GM21423 (cell line): Measurements from ENCODE around the gene IDS.
"Not testable (repeated sequence)": the region's sequence is repeated elsewhere in the genome, so short reads cannot be mapped to it uniquely, and the experiment has no call there.

Source experiments
- ATAC-seq: cut with Tn5 transposase; IDR thresholded peaks from one replicate; pipeline ENCODE4 v1.9.1; 2021; ENCODE audit warnings: mild to moderate bottlenecking, moderate library complexity; ENCODE audit not compliant: unreplicated experiment

Gene IDS

DNA sequence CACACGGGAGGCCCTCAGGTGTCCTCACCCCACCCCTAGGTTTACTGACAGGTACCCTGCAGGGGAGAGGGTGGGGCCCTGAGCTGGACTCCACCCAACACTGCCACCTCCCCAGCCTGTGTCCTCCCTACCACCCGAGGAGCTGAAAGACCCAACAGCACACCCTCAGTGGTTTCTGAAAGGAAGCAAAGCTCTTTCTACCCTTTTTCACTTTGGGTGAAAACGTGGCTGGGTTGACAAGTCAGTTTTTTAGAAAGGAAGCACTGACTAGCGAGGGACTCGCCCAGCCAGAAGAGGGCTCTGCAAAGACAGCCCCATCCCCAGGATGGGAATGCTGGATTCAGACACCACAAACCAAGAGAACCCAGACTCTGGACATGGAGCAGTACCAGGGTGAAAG is 2.2 kb downstream of the IDS start:
- not testable (repeated sequence) for ATAC-seq

DNA sequence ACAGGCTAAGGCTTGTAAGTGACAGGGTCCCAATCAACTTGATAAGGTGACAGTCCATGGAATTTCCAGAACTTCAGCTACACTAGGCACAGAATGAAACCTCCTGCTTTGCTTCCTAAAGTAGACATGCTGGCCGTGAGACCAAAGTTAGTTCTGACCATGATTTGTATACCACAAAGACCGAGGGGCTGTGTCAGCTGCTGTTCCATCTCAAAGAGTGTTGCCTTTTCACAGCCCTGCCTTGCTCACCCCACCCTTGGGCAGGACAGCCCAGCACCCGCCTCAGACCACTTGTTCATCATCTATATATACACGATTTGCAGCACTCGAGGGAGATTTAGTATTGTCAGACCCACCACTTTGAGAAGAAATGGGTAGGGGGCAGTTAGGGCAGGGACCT is 5.3 kb downstream of the IDS start:
- no peak for ATAC-seq

DNA sequence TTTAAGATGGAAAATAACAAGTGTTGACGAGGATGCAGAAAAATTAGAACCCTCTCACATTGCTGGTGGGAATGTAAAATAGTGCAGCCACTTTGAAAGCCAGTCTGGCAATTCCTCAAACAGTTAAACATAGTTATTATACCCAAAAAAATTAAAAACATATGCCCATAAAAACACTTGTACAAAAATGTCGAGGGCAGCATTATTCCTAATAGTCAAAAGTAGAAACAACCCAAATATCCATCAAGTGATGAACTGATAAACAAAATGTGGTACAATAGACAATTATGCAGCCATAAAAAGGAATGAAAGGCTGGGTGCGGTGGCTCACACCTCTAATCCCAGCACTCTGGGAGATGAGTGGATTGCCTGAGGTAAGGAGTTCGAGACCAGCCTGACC is 6.3 kb downstream of the IDS start:
- ATAC-seq, result no peak

DNA sequence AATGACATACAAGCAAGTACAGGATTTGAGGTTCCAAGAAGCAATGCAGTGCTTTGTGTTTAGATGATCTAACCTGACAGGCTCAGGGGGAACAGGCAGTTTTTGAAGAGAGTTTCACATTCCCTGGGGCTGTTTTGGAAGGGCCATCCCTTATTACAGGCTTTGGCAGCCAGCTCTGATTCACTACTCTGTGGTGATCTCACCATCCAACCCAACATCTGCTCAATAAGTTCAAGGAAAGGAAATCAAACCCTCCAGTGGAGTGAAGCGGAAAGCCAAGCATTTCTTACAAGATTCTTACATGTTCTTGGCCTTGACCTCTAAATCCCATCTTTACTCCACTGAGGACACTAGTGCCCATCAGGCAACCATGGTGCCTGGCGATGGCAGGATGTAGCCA is 7.5 kb downstream of the IDS start:
- ATAC-seq, result no peak

DNA sequence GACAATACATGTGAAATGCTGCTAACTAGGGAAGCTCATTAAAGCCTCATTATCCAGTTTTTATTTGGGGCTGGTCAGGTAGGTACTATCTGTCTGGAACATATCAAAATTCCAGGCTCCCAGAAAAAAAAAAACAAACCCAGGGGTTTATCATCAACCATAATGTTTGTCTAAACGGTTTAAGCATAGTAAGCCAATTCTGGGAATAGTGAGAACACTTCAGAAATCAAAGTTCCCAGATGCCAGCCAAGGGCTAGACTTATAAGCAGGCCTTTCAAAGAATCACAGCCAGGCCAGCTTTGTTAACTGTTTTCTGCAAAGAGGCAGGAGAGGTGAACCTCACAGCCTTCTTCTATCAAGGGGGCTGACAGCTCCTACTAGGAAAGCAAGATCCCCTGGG is 8.1 kb downstream of the IDS start:
- no peak for ATAC-seq

DNA sequence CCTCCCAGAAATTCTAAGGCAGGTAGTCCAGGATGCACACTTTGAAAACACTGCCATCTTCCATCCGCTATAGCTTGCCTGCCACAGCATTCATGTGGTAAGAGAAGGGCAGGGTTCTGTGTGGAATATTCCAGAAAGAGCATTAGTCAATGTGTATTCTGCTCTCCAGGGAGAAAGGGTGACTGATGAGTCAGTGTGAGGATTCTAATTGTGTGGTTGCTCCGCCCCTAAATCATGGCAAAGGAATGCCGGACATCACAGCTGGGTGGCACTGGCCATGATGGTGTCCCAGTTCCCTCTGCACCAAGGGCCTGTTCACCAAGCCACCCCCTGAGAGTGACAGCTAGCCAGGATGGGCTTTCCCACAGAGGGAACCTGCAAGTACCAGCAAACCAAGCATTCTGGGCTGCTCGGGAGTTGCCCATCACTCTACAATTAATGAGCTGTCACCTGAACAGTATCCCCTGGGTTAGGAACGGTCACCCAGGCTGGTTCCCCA is 9.5 kb downstream of the IDS start:
- no peak for ATAC-seq

DNA sequence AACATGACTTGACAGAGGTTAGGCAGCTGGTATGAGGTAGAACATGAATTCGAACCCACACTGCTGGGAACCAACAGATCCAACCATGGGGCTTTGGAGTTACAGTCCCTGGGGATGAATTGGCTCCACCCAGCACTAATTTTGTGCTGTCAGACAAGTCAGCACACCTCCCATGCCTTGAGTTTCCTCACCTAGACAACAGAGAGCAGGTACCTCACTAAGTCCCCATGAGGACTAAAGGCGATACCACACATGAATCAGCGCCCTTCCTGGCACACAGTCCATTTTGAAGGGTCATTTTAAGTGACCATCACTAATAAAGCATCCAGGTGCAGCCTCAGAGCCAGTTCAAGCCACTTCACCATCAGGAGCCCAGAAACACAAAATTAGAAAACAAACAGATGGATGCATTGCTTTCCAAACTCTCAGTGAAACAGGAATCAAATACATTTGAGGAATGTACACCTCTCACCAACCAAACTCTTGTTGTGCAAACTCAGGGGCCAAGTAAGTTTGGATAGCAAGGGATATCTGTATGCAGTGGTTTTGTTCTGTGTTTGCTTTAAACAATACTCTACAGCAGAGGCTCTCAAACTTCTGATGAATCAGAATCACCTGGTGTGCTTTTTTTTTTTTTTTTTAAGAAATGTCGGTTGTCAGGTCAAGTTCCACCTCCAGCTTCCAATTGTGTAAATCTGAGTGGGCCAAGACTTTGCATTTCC is 10.1 kb downstream of the IDS start:
- no peak for ATAC-seq

DNA sequence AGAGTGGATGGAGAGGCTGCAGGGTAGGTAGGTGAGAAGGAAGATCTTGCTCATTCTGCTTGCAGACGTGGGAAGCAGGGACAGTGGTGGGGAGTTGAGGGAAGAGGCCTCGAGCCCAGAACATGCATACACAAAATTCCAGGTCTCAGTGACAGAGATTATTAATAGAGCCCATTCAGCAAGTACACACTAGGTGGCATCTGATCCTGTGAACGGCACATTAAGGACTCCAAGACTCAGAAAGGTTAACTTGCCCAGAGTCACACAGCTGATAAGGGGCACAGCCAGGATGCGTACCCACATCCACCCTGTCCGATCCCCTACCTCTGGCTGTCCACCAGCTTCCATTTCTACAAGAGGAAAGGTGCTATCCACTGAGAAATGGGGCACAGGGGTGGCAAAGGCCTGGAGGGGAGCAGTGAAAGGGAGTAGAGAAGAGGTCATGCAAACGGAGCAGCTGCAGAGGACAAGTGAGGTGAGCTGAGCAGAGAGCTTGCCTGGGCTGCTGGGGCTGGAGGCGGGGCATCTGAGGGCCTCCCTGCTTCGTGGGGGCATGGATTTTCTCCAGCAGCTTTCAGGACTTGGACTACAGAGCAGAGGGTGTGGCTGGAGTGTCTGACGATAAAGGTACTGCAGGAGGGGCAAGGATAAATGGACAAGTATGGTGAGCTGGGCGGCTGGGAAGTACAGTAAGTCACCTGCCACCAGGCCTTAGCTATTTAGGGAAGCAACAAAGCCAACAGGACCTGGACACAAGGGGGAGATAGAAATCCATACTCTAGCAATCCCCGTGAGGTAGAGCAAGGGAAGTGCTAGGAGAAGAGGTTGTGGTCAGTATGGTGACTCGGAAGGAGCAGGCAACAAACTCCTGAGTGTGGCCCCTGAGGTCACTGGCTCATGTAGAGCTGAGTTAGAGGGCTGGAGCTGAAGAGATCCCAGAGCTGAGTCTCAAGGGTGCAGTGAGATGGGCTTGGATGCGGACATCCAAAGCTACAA is 11.2 kb downstream of the IDS start:
- ATAC-seq, result no peak

DNA sequence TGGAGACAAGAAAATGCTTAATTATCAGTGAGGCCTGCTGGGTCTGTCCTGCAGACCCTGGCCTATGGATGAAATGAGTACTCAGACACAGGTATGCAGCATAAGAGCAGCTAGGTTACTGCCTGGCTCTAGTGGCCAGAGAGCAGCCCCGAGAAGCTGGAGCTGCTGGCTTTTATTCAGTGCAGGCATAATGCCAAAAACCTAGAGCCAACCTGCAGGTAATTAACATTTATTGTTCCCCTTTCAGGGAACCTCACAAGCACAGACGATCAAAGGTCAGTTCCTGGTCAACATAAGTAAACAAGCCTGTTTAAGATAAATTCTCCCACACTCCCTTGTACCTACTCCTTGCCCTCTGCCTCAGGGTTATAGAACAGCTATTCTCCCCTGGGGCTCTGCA is 13.3 kb downstream of the IDS start:
- ATAC-seq, result no peak

DNA sequence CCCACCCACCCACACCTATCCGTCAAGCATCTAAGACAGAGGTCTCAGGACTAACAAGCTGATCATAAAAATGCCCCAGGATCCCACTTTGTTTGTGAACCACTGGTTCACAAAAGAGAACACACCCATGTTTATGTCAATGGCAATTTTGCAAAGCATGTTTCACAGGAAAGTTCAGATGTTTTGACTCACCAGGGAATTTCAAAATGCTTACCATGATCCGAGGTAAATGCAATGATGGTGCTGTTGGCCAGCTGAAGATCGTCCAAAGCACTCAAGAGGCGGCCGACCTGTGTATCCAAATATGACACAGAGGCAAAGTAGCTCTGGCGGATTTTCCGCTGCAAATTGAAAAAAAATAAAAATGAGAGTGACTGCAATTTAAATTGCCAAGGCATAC is 15.0 kb downstream of the IDS start:
- no peak for ATAC-seq

DNA sequence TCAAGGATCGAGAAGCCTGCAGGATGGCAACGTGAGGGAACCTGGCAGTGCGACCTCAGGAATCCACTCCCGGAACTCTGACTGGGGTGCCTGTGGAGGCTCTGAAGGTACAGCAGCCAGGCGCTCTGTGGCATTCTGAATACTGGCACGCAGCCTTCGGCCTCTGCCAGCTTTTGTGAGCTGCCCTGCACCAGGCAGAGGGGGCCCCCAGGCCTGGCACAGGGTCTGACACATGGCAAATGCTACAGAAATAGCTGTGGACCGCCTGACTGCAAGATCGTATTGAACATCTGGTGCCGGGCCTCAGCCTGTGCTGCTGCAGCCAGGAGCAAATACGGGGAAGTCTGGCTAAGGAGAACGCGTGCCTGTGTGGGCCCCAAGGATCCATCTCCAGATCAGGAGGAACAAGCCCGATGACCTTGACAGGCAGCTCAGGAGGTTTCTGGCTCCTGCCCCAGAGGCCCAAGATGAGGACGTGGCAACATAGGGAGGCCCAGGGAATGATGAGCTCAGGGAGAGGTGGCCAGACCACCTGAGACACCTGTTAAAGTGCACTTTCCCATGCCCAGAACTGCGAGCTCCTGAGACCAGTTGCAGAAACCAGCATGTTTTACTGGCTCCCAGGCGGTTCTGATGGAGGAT is 16.6 kb downstream of the IDS start:
- ATAC-seq, result not testable (repeated sequence)

DNA sequence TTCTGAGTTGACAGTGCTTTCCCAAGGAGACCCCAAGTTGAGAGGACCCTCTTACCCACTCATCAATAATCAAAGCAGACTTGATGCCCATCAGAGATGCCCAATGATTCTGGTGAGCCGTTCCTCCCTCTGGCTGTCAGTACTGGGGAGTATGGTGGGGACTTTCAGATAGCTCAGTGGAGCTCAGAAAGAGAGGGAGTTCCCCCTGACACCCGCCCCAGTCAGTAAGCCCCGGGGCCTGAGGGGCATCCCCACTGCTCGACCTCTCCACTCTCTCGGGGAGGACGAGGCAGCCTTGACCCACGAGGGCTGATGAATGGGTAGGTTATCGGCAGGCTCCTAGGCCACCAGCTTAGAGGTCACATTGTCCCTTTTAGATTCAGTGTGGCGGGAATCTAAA is 17.1 kb downstream of the IDS start:
- ATAC-seq, result not testable (repeated sequence)

DNA sequence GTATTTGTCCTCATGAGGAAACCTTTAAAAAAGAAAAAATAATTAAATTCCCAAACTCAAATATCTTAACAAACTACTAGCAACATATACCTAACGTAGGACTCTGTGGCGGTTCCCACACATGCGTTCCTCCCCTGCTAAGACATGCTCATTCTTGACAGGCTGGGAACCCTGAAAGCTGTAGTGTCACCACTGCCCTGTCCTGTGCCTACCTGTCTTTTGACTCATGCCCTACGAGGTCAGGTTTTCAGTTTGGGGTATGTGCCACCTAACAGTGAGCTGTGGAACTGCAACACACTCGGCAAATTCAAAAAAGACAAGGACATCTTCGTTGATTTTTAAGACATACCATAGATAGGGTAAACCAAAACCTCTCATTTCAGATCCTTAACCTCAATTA is 17.8 kb downstream of the IDS start:
- no peak for ATAC-seq

DNA sequence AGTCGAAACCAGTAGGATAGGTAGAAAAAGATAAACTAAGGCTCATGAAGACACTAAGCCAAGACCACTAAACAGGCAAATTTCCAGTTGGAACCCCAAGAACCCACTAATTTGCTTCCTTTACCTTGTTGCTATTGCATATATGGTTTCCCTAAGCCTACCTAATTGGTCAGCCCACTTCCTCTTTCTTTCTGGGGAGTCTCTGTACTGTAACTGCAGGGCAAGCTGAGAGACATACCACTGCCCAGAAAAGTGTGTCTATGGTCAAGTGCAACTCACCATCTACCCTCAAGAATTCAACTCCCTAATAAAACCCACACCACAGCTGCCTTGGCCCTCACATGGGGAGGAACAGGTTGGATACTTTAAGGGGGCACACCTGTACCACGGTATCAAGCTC is 28.6 kb downstream of the IDS start:
- no peak for ATAC-seq

DNA sequence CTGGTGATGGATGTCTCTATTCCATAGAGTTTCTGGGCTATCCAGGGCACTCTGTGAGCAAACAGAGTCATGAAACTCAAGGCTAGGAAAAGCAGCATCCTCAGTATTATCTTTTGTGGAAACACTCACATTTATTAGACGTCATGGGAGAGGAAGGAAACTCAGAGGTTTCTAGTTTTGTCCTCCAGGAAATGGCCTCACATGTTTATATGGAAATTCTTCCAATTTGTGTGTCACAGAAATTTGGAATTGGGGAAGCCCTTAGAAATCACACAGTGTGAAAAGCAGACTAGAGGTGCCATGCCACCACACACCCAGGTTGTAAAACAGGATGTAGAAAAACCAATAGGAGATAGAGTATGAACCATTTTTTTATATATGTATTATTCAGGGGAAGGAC is 31.1 kb downstream of the IDS start:
- no peak for ATAC-seq

DNA sequence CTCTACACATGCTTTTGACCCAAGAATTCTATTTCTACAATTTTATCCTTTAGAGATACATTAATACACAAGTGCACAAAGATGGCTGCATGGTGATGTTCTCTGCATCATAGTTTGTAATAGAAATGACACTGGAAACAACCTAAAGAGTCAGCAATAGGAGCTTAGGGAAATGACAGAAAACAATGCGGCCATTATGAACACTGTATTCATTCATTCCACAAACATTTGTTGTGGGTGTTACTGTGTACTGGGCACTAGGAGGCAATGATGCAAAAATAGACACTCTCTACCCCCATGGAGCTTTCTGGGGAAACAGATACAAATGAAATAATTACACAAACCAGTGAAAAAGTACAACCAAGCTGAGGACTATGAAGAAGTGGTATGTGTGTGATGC is 32.0 kb downstream of the IDS start:
- no peak for ATAC-seq

DNA sequence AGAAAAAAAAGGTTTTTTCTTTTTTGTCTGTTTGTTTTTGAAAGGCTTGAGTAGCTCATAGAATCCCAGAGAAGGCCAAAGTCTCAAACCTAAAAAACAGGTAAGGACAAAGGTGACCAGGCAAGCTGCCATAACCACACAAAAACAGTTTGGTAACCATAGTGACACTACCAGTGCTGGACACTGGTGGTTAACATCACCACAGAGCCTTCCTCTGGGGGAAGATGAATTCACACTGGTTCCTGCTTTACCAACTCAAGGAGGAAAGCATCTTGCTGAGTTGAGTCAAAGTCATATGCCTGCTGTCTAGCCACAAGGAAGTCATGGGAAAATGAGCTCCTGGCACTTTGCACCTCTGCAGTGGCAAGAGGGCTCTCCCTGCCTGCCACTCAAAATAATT is 32.5 kb downstream of the IDS start:
- no peak for ATAC-seq

DNA sequence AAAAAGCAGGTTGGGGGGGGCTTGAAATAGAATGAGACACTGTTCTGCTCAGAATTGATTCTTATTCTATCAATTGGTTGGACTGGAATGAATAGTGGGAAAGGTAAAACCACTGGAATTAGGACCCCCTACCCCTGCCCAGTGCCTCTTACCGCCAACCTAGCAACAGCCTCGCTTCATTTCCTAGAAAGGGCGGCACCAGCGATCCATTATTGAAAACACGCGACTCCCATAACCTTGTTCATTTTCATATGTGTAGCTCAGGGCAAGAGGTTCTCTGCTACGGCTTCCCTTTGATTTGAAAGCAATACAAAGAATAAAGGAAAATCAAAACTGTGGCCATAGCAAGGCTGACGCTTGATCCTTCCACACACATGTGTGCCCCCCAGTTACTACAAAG is 33.7 kb downstream of the IDS start:
- ATAC-seq, result no peak

DNA sequence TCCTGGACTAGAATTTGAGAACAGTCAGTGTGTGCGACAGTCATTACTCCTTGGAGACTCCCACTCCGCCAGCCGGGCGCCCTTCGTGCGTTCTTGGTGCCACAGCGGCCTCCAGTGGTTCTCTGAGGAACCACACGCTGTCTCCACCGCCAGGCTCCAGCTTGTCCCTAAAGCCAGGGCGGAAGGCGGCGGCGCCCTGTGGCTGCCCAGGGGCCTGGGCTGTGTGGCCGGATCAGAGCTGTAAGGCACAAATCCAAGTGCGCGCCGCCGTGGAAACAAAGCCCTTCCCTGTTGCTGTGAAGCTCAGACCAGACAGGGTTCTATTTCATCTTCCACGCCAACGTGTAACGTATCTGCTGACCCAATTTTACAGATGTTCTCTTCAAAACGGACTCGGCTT is 34.2 kb downstream of the IDS start:
- no peak for ATAC-seq

DNA sequence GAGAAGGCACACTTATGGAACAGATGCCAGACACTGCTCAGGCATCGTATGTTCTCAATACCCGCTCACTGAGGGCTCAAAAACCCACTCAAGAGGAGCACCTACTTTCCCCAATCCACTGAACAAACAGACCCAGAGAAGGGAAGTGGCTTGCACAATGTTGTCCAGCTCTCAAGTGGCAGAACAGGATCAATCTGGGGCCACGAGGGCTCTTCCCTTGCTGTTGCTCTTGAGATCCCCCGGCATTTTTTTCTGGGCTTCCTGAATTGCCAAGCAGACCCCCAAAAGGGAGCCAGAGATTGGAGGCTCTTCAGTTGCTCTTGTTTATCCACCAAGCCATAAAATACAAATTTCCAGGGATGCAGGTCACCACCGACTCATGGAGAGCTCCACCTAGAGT is 35.7 kb downstream of the IDS start:
- ATAC-seq, result no peak

DNA sequence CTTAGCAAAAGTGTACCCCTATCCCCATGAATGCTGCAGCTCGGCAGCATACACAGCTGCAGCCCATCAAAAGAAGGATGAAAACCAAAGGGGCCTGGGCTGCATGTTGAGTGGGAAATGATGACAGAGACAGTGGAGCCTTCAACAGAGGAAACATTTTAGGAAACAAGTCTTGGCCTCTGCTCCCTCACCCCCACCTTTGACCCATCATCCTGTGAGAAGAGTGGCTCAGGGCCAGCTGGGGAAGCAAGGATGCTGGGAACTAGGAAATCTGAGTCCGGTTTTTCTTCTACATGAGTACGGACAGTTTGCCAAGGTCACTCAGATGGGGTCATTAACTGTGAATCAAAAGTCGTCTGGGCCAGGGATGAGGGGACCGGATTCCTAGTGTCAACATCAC is 37.2 kb downstream of the IDS start:
- ATAC-seq, result no peak

DNA sequence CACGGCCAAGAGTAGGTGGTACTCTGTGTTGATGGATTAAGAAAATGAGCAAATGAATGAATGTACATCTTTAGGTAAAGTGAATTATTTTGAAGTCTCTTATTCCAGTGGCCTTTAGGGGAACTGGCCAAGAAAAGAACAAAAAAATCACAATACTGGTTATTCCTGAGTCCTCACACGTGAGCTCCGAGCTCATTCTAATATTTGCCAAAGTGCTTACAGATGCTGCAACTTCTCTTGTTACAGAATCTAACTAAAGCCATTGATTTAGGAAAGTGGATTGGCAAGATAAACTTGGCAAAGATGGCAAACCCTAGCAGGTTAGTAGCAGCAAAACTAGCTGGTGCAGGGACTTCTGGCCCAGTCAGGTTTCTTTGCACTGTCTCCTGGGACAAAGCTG is 37.6 kb downstream of the IDS start:
- no peak for ATAC-seq
